ENCODE results near the gene LIPK. TPM values are rescaled to one million over a fixed set of nuclear protein-coding genes. Genes with fewer than 3 reads are reported as not detected.
"Not testable (repeated sequence)": the region's sequence is repeated elsewhere in the genome, so short reads cannot be mapped to it uniquely, and the experiment has no call there.

The LIPK gene
- total RNA-seq, 4 donors from 2014 or later: 1.9 to 3.3 (median 2.4) TPM; not detected in 1

DNA sequence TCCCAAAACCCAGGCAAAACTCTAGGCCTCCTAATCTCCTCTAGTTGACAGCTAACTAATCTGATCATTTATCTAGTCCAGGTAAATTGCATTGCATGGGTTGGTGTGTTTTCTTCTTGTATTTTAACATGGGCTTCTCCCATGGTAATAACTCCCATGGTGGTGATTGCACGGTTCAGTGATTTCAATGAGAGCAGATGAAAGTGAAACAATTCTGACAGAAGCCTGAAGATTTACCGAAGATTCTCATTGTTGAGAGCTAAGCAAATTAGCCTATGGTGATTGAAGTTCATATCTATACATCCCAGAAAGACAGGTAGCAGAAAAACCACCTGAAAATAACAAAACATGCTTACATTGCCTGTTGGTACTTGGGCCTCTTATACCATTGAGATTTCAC is 27.2 kb downstream of the LIPK start:
- no peak for DNase-seq
- intact Hi-C loops (cut with DNase I): no loop called here
- Histone ChIP-seq H3K36me3 (no peaks in the 10 kb centered on the region), H3K9me3 (no peaks in the 10 kb centered on the region), H3K27ac (no peak overlapping the region), H3K4me1 (no peaks in the 10 kb centered on the region), H3K27me3 (peaks cover 0 to 13% (median 0%) of the 10 kb centered on the region in 4 donors), H3K4me3 (no peak overlapping the region)
- TF ChIP-seq CTCF (IDR thresholded peaks at IDR 0.05): no peak
- no peak for TF ChIP-seq POLR2A (IDR thresholded peaks at IDR 0.05)
- 57 to 58% methylated on average over 2 of the region's 2 CpGs for WGBS, 2 donors

DNA sequence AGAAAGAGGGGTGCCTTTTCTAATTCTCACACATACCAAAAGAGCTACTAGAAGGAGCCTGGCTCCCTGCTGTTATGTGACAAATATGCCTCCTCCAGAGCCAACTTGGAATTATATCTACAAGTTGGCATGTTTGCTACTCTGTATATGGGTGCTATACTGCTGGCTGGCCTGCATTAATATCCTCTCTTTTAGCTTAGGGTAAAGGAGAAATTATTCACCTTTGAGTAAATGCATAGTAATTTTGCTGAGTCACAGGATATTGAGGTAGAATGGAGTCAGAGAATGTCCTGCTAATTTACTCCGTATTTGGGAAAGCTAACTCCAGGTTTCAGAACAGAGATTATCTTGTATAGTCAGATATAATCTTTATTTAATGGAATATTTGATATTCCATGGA is 29.6 kb downstream of the LIPK start:
- TF ChIP-seq CTCF (IDR thresholded peaks at IDR 0.05): no peak
- TF ChIP-seq POLR2A (IDR thresholded peaks at IDR 0.05): no peak
- Histone ChIP-seq H3K27ac (no peak overlapping the region), H3K36me3 (no peaks in the 10 kb centered on the region), H3K9me3 (no peaks in the 10 kb centered on the region), H3K4me3 (no peak overlapping the region), H3K27me3 (peaks cover 0 to 25% (median 0%) of the 10 kb centered on the region in 4 donors), H3K4me1 (no peaks in the 10 kb centered on the region)
- intact Hi-C loops (cut with DNase I): no loop called here
- 38 to 42% methylated on average over 1 of the region's 1 CpG for WGBS, 2 donors
- no peak for DNase-seq

GRCh38 chr10:88741921-88742320 is 35.9 kb downstream of the LIPK start:
- WGBS, 2 donors: 46 to 62% methylated on average over 5 of the region's 5 CpGs
- H3K36me3 ChIP-seq; intact Hi-C loops (cut with DNase I); DNase-seq; H3K4me1 ChIP-seq; H3K4me3 ChIP-seq; H3K27ac ChIP-seq: not testable (repeated sequence)
- H3K9me3 ChIP-seq: peaks cover 0 to 12% (median 0%) of the 10 kb centered on the region in 3 donors
- peaks cover 0 to 56% (median 0%) of the 10 kb centered on the region in 4 donors for H3K27me3 ChIP-seq

GRCh38 chr10:88742448-88742847 is 36.4 kb downstream of the LIPK start:
- intact Hi-C loops (cut with DNase I): no loop called here
- 73 to 94% methylated on average over 1 of the region's 1 CpG for WGBS, 2 donors

GRCh38 chr10:88744002-88744401 is 38.0 kb downstream of the LIPK start:
- H3K27me3 ChIP-seq: peaks cover 0 to 41% (median 0%) of the 10 kb centered on the region in 4 donors
- no peak overlapping the region for H3K27ac ChIP-seq
- DNase-seq: no peak
- peaks cover 0 to 12% (median 0%) of the 10 kb centered on the region in 3 donors for H3K9me3 ChIP-seq
- no peaks in the 10 kb centered on the region for H3K4me1 ChIP-seq
- TF ChIP-seq CTCF (IDR thresholded peaks at IDR 0.05): peak in 1 of 6 experiments; percentile 33
- no peak for TF ChIP-seq POLR2A (IDR thresholded peaks at IDR 0.05)
- 79 to 84% methylated on average over 3 to 5 of the region's 5 CpGs for WGBS, 2 donors
- intact Hi-C loops (cut with DNase I): no loop called here
- no peak overlapping the region for H3K4me3 ChIP-seq
- no peaks in the 10 kb centered on the region for H3K36me3 ChIP-seq

More at GRCh38 chr10:88742448-88742847, 36.4 kb downstream of the LIPK start:
- H3K27ac ChIP-seq: no peak overlapping the region
- DNase-seq: no peak
- H3K27me3 ChIP-seq: peaks cover 0 to 51% (median 0%) of the 10 kb centered on the region in 4 donors
- no peaks in the 10 kb centered on the region for H3K36me3 ChIP-seq
- peaks cover 0 to 12% (median 0%) of the 10 kb centered on the region in 3 donors for H3K9me3 ChIP-seq
- no peak overlapping the region for H3K4me3 ChIP-seq
- TF ChIP-seq CTCF (IDR thresholded peaks at IDR 0.05): no peak
- TF ChIP-seq POLR2A (IDR thresholded peaks at IDR 0.05): no peak
- H3K4me1 ChIP-seq: no peaks in the 10 kb centered on the region

- no peak for DNase-seq
- H3K4me1 ChIP-seq: no peaks in the 10 kb centered on the region
- intact Hi-C loops (cut with DNase I): no loop called here
- TF ChIP-seq CTCF (IDR thresholded peaks at IDR 0.05): no peak
- no peak for TF ChIP-seq POLR2A (IDR thresholded peaks at IDR 0.05)
- WGBS, 2 donors: 85 to 92% methylated on average over 1 of the region's 1 CpG
- H3K4me3 ChIP-seq: no peak overlapping the region
- no peaks in the 10 kb centered on the region for H3K36me3 ChIP-seq
- H3K9me3 ChIP-seq: peaks cover 0 to 12% (median 0%) of the 10 kb centered on the region in 3 donors
- peaks cover 0 to 31% (median 0%) of the 10 kb centered on the region in 4 donors for H3K27me3 ChIP-seq
- H3K27ac ChIP-seq: no peak overlapping the region
These were observed 39.6 kb downstream of the LIPK start for GRCh38 chr10:88745633-88746032.

All from esophagus squamous epithelium (tissue), 5 donors.